ENCODE data around the gene PTOV1.
A peak's percentile ranks its signal among the peaks of the same experiment; 100 is the strongest.

Gene PTOV1

DNA sequence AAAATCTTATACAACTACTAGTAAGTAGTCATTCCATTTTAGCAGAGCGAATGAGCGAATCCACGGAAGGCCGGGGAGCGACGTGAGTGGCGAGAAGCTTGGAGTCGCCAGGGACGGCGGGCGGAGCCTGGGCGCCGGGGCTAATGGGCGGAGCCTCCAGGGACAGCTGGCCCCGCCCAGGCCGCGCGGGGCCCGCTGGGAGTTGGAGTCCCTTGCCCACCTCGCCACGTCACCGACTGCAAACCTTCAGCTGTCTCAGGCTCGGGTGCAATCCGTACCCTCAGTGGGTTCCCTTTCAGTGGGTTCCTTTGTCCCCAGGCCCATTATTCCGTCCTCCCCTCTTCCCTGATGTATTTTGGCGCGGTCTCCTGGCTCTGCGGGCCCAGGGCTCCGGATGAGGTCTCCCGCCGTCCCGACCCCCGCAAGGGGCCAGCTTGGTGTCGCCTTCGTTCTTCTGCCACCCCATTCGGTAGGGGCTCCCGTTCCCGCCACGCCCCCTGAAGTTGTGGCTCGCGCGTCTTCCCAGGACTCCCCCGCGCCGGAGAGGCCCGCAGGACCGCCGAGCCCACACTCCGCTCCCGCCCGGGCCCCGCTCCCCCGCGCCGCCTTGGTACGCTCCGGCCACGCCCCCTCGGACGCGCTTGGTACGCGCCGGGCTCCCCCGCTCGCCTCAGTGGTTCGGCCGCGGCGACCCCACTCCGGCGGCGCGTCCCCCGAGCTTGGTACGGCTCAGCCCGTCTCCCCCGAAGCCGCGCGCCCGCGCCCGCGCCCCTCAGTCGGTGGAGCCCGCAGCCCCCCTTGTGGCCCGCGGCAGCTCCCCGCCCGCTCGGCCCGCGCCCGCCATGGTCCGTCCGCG lies at the start of gene PTOV1:
Gene PTOV1, plus strand, starts transcription at position 673 of the 856 bp plus-strand sequence.
- DNase-seq: peak; percentile 88

DNA sequence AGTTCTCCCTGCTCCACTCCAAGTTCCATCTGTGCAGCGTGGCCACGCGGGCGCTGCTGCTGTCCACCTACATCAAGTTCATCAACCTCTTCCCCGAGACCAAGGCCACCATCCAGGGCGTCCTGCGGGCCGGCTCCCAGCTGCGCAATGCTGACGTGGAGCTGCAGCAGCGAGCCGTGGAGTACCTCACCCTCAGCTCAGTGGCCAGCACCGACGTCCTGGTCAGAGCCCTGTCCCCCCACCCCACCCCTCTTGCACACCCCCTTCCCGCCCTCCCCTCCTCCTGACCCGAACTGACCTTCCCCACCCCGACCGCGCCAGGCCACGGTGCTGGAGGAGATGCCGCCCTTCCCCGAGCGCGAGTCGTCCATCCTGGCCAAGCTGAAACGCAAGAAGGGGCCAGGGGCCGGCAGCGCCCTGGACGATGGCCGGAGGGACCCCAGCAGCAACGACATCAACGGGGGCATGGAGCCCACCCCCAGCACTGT lies 49.5 kb upstream of the PTOV1 start:
- DNase-seq: no peak

DNA sequence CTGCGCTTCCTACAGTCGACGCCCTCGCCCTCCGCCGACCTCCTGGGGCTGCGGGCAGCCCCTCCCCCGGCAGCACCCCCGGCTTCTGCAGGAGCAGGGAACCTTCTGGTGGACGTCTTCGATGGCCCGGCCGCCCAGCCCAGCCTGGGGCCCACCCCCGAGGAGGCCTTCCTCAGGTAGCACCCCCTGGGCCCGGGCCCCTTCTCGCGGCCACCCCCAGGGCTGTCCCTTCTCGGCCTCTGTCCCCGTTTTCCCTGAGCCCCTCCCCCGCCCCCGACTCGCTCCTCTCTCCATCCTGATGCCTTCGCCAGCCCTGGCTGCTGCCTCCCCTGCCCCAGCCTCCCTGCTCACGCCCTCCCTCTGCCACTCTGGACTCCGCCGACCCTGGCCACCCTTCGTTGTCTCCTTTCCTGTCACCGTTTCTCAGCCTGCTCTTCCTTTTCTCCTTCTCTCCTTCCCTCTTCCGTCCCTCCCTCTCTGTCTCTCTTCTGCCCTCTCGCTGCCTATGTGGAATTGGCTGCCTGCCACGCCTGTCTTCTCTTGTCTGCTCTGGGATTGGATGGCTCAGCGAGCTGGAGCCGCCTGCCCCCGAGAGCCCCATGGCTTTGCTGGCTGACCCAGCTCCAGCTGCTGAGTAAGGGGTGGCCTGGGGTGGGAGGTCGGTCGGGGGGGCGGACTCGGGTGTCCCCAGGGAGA lies 48.8 kb upstream of the PTOV1 start:
- no peak for DNase-seq

DNA sequence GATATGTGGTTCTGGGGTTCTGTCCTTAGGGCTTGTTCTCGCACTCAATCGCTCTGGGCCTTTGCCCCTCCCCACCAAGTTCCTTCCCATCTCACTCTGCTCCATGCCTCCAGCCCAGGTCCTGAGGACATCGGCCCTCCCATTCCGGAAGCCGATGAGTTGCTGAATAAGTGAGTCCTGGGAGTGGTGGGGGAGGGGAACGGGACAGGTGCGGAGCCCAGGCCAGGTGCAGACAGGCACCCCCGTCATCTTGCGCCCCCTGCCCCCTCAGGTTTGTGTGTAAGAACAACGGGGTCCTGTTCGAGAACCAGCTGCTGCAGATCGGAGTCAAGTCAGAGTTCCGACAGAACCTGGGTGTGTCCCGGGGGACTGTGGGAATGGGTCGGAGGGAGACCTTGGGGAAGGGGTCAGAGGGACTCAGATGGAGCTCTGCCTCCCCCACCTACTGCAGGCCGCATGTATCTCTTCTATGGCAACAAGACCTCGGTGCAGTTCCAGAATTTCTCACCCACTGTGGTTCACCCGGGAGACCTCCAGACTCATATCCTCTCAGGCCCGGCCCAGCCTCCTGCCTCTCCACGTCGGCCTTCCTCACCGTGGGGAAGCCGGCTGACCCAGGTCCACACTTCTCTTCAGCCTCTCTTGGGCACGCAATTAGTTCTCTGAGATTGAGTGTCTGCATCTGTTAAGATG lies 48.0 kb upstream of the PTOV1 start:
- DNase-seq: no peak

DNA sequence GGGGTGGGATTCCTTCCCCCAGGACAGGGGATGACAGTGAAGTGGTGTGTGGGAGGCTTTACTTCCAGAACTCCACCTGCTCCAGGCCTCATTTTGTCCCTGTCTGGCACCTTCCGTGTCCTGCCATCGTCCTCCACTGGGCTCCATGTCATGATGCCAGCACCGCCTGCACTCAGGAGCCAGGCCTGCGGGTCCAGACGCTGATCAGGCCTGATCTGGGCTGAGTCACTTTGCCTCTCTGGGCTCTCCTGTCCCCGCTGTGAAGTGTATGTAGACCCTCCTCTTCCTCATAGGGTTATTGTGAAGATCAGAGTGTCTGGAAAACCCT lies 47.5 kb upstream of the PTOV1 start:
- no peak for DNase-seq

DNA sequence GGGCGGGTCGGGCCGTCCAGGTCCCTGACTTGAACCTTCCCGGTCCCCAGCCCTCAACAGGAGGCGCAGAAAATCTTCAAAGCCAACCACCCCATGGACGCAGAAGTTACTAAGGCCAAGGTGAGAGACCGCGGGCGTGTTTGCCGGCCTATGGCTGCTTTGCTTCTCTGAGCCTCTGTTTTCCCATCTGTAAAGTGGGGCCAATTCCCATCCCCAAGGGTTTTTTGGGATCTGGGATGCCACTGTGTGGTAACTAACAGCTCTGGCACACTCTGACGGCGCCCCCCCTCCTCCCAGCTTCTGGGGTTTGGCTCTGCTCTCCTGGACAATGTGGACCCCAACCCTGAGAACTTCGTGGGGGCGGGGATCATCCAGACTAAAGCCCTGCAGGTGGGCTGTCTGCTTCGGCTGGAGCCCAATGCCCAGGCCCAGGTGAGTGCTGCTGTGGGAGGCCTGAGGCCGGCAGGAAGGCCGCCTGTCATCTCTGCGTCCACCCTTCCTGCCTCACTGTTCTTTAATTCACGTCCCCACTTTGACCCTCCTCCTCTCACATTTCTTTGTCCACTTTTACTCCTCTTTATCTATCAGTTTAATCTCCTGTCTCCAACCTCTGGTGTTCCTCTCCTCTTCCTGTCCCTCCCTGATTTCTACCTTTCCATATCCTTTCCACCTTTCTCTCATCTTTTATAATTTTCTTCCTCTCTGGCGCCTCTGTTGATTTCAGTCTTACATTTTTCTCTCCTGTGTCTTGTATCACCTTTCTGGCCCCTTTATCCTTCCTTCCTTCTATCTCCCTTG lies 44.9 kb upstream of the PTOV1 start:
- DNase-seq: no peak

DNA sequence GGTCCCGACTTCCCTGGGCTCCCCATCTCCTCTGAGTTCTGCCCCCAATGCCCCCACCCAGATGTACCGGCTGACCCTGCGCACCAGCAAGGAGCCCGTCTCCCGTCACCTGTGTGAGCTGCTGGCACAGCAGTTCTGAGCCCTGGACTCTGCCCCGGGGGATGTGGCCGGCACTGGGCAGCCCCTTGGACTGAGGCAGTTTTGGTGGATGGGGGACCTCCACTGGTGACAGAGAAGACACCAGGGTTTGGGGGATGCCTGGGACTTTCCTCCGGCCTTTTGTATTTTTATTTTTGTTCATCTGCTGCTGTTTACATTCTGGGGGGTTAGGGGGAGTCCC lies 44.4 kb upstream of the PTOV1 start:
- DNase-seq: no peak

DNA sequence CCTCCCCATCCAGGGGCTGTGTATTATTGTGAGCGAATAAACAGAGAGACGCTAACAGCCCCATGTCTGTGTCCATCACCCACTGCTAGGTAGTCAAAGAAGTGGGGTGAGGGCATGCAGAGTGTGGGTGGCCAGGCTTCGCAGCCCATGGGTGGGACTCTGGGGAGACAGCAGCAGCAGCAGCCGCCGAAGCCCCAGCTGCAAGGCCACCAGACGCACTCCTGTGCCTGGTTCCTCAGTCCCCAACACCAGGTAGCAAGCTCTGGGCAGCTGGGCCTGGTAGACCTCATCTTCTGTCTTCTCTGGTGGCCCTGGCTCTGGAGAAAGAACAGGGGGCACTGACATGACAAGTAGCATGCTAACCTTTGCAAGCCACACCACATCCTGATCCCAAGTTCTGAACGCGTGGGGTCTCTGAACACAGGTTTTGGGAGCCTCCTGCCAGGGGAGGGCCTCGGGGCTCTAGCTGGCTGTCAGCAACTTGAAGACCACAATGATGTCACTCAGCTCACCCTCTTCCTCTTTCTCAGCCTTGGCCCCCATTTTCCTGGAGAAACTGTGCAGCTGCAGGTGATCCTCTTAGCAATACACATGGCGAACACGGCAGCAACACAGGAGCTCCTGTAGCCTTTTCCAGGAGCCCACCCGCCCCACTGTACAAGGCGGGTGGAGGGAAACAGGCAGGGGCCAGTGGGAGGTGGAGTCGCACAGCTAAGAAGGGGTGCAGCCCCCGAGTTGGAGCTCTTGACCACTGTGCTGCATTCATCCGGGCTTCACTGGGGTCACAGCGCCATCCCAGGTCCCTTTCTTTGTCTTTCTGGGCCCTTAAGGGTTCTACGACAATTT lies 43.7 kb upstream of the PTOV1 start:
- no peak for DNase-seq

DNA sequence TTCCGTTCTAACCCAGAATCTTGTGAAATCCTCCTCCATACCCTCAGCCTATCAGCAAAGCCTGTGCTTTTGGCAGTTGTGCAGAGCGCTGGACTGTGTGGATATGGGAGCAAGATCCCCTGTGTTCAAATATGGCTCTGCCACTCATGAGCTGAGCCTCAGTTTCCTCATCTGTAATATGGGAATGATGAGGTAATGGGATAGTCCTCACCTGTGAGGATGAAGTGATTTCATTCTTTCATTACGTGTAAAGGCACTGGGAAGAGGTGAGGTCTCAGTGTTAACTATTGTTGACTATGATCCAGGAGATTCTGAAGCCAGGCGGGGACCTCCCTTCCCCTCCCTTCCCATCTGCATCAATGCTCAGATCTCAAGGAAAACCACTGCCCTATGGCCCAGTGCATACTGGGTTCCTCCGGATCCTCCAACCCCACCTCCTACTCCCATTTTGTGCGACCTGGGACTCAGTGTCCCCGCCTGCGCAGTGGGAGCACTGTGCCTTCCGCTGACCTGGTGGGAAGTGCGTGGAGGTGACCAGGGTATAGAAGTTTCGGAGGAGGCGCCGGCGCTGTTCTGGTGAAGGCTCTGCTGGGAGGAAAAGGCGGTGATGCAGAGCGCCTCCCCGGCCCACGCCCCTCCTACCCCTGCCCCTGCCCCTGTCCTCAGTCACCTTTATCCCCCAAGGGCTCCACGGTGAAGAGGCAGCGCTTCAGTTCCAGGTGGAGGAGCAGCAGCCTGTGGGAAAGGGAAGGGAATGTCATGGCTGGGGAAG lies 42.9 kb upstream of the PTOV1 start:
- no peak for DNase-seq

DNA sequence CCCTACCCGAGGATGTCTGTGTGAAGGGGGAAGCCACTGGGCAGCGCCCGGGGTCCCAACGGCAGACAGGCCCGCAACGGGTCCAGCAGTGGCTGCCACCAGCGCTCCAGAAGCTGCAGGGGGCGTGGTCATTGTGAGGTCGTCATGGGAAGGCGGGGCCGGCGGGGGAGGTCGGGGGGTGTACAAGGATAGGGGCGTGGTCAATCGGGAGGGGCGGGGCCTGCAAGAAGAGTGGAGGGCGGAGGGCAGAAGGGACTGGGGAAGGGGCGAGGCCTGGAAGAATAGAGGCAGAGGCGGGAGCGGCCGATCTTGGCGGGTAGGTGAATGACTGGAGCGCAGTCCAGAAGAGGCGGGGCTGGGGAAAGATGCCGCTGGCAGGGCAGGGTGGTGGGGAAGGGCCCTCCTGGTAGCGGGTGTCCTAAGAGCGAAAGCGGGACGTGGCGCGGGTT lies 42.2 kb upstream of the PTOV1 start:
- DNase-seq: peak; percentile 84

DNA sequence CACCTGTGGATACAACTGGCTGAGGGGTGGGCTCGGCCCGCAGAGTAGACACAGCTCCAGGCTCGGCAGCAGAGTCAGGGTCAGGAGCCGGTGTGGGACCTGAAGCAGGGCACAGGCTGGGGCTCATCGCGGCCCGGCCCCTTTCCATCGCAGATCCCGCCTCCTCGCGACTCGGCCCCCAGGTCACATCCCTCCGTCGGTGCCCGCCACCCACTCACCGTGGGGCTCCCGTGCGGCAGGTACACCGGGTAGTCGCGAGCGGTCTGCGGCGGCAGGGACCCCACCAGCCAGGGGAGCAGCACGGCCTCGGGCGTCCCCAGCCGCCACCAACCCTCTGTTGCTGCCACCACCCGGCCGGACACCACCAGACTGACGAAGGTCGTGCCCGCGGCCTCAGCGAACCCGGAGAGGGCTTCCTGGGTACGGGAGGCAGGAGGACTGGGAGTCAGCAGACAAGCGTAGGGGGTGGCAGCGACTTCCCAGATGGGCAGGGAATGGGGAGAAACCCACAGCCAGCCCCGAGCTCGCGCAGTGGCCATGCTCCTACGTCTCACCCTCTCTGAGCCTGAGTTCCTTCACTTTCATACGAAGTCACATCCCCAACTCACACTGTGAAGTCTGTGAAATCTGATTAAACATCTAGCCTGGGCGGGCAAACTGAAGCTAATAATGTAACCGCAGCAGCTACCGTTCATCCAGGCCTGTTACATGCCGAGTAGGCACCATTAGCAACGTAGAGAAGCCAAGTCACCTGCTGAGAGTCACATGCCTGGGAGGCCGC lies 41.6 kb upstream of the PTOV1 start:
- DNase-seq: peak; percentile 46

DNA sequence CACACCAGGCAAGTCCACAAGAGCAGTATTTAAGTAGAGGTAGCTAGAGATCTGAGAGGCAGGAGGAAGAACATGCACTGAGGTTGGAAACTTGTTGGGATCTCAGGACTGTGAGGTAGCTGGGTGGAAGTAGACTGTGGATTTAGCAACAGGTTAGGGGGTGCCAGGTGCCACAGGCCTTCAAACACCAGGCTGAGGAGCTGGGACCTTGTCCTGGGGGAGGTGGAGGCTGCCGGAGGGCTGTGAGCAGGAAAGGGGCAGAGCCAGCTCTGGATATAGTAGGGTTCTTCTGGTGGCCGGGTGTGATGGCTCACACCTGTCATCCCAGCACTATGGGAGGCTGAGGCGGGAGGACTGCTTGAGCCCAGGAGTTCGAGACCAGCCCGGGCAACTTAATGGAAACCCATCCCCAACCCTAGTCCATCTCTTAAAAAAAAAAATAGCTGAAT lies 41.0 kb upstream of the PTOV1 start:
- DNase-seq: no peak

DNA sequence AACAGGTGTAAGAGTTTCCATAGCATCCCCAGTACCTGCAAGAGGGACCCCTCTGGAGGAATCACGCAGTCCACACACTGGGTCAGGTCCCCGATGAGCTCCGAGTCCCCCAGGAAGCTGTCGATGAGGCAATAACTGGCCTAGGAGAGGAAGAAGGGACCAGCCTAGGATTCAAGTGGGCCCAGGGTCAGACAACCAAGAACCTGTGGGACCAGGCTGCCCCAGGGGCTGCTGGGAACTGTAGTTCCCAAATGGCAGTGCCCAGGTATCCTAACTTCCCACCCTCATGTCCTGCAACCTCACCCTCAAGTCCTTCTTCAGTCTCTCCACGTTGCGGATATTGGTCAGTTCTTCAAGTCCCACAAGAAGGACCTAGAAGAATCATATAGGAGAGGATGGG lies 39.6 kb upstream of the PTOV1 start:
- DNase-seq: no peak

DNA sequence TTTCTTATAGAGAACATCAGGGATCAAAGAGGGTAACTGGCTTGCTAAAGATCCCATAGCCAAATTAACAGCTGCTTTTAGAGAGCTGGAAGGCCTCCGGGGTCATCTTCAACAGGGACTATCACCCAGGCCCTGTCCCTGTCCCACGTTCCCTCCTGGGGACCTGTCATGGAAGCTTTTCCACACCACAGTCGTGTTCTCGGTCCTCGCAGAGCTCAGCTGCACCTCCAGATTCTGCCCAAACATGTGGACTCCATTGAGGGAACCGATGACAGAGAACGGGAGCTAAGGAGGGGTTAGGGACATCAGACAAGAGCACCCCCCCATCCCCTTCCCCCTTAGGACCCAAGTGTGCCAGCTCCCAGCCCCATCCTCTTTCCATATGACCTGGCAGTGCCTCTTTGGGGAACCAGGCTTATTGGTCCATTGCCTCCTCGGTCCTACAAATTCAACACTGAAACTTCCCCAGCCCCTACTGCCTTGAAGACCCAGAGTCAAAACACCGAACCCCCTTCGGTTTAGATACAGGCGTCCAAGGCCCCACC lies 38.4 kb upstream of the PTOV1 start:
- DNase-seq: no peak

DNA sequence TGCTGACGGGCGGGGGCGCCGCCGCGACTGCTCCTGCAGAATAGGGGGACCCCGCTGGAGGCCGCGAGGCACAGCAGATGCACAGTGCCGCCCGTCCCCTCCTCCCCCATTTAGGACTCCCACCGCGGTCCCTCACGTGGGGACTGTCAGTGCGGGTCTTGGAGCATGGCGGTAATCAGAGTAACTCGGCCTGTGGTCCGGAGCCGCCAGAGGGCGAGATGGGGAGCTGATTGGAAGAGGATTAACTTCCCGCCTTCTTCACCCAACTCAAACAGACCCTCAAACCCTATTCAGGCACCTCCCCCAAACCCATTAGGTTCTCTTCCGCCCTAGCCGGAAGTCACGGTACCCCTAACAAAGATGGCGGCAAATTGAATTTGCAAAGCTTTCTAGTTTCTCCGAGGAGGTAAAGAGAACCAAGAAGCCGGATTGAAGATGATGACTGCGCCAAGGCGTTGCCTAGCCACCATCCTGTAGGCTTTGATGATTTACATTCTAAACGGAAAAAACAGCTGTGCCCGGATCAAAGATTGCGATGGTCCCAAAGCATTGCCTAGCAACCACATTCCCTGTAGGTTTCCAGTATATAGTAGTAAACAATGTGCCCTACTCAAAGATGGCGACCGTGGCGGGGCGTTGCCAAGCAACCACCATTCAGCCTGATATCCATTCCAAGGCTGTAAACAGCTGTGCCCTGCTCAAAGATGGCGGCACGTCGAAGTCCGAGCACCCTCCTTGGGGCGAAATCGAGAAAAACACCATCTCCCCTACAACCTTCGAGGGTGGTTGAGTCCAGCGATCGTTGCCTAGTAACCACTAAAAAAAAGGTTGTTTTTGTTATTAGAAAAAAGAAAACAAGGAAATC lies 37.7 kb upstream of the PTOV1 start, which contains the start of gene FUZ:
Gene FUZ, minus strand, starts transcription at position 296 of the 865 bp plus-strand sequence. Its CDS starts 186 bp downstream, at position 110.
- peak; percentile 92 for DNase-seq

DNA sequence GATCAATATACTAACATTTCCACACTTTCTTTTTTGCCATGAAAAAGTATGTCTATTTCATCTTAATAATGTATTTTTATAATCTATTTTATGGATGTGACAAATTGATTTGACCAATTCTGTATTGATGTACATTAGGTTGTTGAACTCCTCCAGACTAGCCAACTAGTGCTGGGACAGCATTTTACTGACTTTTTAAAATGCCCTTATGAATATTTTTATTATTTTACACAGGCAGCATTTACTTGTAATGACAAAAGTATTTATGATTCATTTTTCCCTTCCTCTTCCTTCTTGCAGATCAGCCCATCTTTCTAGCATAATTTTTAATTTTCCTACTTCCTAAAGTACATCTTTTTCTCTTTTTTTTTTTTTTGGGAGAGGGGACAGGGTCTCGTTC lies 36.9 kb upstream of the PTOV1 start:
- no peak for DNase-seq

DNA sequence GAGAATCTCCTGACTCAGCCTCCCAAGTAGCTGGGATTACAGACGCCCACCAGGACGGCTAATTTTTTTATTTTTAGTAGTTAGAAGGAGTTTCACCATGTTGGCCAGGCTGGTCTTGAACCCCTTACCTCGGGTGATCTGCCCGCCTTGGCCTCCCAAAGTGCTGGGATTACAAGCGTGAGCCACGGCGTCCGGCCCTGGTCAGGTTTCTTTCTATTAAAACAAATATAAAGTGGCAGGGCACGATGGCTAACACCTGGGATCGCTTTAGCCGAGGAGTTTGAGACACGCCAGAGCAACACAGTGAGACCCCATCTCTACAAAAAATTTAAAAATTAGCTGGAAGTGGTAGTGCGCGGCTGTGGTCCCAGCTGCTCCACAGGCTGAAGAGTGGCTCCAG lies 34.4 kb upstream of the PTOV1 start:
- no peak for DNase-seq

DNA sequence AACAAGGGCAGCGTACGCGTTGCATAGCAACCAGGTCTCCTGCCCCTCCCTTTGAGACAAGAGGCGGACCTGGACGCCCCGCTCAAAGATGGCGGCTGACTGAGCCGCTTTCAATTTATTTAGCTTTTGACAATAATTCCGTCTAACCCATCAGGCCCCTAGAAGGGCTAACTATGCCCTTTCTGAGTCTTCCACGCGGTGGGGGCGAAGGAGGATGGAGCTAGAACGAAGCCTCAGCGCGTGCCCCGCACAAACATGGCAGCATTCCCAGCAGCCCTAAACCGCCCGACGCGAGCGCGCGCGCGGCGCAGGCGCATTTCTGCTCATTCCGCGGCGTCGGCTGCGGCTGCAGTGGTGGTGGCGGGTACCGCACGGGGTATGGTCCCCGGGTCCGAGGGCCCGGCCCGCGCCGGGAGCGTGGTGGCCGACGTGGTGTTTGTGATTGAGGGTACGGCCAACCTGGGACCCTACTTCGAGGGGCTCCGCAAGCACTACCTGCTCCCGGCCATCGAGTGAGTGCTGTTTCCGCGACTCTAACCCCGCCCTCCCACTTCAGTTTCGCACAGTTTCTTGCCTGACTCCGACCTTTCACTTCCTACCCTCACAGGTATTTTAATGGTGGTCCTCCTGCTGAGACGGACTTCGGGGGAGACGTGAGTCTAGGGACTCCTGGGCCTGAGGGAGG lies 32.9 kb upstream of the PTOV1 start, which contains the start of gene MED25:
Gene MED25, plus strand, starts transcription at position 326 of the 685 bp plus-strand sequence. Its CDS starts 53 bp downstream, at position 379.
- DNase-seq: peak; percentile 85
